ENCODE results near the gene SLCO2A1.

Gene SLCO2A1

GRCh38 chr3:133994166-133994890, 35.4 kb downstream of the SLCO2A1 start:
- DNase-seq (ENCODE audit: low read depth): no peak
- no peak for TF ChIP-seq CTCF (IDR thresholded peaks at IDR 0.05; ENCODE audit: low read depth, low read length, missing control alignments)
- no peak overlapping the region for H3K4me3 ChIP-seq (ENCODE audit: low read depth, low read length)

- no peak for TF ChIP-seq CTCF (IDR thresholded peaks at IDR 0.05; ENCODE audit: low read depth, low read length, missing control alignments)
- no peak for DNase-seq (ENCODE audit: low read depth)
- H3K4me3 ChIP-seq (ENCODE audit: low read depth, low read length): no peak overlapping the region
Measured at GRCh38 chr3:133992951-133993620, 36.6 kb downstream of the SLCO2A1 start.

- TF ChIP-seq CTCF (IDR thresholded peaks at IDR 0.05; ENCODE audit: low read depth, low read length, missing control alignments): no peak
- H3K4me3 ChIP-seq (ENCODE audit: low read depth, low read length): no peak overlapping the region
- DNase-seq (ENCODE audit: low read depth): no peak
Measured at GRCh38 chr3:133992381-133992780, 37.3 kb downstream of the SLCO2A1 start.

- no peak for DNase-seq (ENCODE audit: low read depth)
- no peak for TF ChIP-seq CTCF (IDR thresholded peaks at IDR 0.05; ENCODE audit: low read depth, low read length, missing control alignments)
- no peak overlapping the region for H3K4me3 ChIP-seq (ENCODE audit: low read depth, low read length)
Measured at GRCh38 chr3:133991637-133992036, 38.1 kb downstream of the SLCO2A1 start.

GRCh38 chr3:133991209-133991608, 38.5 kb downstream of the SLCO2A1 start:
- no peak for TF ChIP-seq CTCF (IDR thresholded peaks at IDR 0.05; ENCODE audit: low read depth, low read length, missing control alignments)

GRCh38 chr3:133989936-133990702, 39.6 kb downstream of the SLCO2A1 start:
- no peak overlapping the region for H3K4me3 ChIP-seq (ENCODE audit: low read depth, low read length)
- DNase-seq (ENCODE audit: low read depth): no peak
- TF ChIP-seq CTCF (IDR thresholded peaks at IDR 0.05; ENCODE audit: low read depth, low read length, missing control alignments): no peak

More at GRCh38 chr3:133991209-133991608, 38.5 kb downstream of the SLCO2A1 start:
- H3K4me3 ChIP-seq (ENCODE audit: low read depth, low read length): no peak overlapping the region
- DNase-seq (ENCODE audit: low read depth): no peak

All from GM12864 (cell line).